DMS153 treated with DMSO at 0.1 percent for 48 hours (cell line): ENCODE data around the gene CCT7.

ENCODE experiments used
- DNase-seq: peaks from one replicate; lab custom pipeline; 2025; ENCODE audit not compliant: unreplicated experiment; lab: John Stamatoyannopoulos, UW

The CCT7 gene

GRCh38 chr2:73292316-73292905 lies 58.3 kb downstream of the CCT7 start:
- DNase-seq, result no peak

- no peak for DNase-seq
These were observed 58.9 kb downstream of the CCT7 start for GRCh38 chr2:73292906-73293533.

GRCh38 chr2:73293534-73294171 lies 59.5 kb downstream of the CCT7 start, which contains the start of gene EGR4:
Gene EGR4 (minus strand): TSS chr2:73293548. CDS start chr2:73293317, 231 bp downstream.
- DNase-seq, result peak; percentile 60

GRCh38 chr2:73294239-73294638 lies 60.1 kb downstream of the CCT7 start:
- DNase-seq, result no peak

- no peak for DNase-seq
These were observed 61.8 kb downstream of the CCT7 start for GRCh38 chr2:73295751-73296400.

- DNase-seq, result peak; percentile 36
These were observed 63.0 kb downstream of the CCT7 start for GRCh38 chr2:73297151-73297559.

- DNase-seq, result no peak
These were observed 63.5 kb downstream of the CCT7 start for GRCh38 chr2:73297586-73297985.

- DNase-seq, result no peak
These were observed 66.8 kb downstream of the CCT7 start for GRCh38 chr2:73300926-73301325.

- DNase-seq, result no peak
These were observed 67.5 kb downstream of the CCT7 start for GRCh38 chr2:73301636-73302035.
